RPMI7951 (cell line): ENCODE measurements around the gene KIAA0930. TPM values are rescaled to one million over a fixed set of nuclear protein-coding genes. Genes with fewer than 3 reads are reported as not detected.

Experiments
- DNase-seq: peaks from one replicate; pipeline ENCODE4 v3.0.0-alpha.2; 2012; ENCODE audit warnings: low read depth
- total RNA-seq: library from RNA; depleted of rRNA; stranded (reverse); fragments of >200 nt; shearing (Covaris generic); gene quantifications from 2 replicates; pipeline ENCODE4 v1.2.3, GENCODE V29; 2014

Gene KIAA0930
- total RNA-seq, 1 experiment from 2014 or later: 29.2 TPM

DNA sequence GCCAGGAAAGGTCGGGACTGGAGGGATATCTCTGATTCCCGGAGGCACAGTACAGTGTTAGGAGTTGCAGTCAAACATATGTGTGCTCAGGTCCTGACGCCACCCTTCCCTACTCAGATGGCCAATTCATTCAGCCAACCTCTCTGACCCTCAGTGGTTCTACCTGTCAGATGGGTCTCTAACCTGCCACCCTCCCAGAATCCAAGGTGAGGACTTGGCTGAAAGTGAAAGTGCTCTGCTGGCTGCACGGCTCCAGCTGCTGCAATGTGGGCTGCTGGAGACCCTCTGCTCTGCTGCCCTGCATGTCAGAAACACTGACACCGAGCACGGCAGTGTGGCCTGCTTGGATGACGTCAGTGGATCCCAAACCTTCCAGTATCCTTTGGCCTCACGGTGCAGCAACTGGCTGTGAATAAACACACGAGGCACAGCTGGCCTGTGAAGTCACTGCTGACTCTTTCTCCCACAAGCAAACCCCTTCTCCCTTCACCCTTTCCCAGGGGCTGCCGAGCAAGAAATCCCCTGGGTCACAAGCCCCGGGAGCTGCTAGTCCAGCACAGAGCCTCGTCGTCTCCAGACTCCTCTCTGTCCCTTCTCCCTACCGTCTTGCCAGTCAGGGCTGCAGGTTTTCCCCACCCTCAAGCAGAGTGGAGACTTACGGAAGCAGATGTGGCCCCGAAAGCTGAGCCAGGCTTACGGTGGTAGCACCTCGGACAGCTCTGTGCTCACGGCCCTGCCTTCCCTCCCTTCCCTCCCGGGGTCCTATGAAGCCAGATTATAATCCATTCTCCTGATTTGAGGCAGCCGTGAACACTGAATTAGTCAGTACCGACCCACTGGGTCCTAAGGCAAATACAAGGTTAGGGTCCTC is 24.3 kb downstream of the KIAA0930 start:
- DNase-seq: no peak

DNA sequence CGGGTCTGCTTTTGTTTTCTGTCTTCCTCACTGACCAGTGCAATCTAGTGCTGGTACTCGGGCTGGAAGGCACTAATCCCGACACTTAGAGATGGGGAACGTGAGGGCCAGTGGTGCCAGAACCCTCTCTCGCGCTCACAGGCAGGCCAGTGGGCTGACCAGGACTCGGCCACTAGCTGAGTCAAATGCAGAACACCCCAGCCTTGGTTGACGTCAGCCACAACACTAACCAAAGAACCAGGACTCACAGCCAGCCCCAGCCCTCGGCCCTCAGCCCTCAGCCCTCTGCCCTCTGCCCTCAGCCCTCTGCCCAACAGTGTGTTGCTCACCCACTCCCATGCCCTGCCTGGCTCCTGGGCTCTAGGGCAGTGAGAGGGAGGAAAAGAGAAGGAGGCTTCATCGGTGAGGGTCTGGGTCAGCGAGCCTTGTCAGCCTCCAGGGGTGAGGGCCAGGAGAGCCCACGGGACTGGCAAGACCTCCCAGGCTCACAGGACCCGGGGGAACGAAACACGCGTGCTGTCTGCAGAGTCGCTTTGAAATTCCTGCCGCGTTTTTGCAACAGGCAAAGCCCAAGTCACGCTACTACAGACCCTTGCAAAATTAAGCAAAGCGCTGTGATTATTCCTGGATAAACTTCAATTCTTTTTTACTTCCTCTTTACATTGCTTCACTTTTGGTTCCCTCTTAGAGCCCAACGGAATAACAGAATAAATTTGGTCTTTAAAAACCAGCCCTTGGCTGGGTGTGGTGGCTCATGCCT is 27.5 kb downstream of the KIAA0930 start:
- DNase-seq: peak; percentile 46

DNA sequence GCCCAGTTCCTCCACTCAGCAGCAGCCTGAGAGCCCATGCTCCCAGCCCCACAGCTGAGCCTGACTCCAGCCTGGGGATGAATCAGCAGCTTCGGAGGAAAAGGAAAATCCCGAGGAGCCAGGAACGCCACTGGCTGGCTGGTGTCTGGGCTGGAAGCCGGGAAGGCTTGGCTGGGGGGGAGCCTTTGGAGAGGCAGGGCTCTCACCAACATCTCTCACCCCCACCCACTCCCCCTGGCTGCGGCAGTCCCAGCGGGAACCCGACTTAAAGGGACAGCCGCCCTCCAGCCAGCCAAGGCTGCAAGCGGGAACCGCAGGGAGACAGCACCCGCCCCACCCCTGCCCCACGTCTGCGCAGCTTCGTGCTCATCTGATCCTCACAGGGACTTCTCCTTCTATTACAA is 28.4 kb downstream of the KIAA0930 start:
- peak; percentile 92 for DNase-seq

DNA sequence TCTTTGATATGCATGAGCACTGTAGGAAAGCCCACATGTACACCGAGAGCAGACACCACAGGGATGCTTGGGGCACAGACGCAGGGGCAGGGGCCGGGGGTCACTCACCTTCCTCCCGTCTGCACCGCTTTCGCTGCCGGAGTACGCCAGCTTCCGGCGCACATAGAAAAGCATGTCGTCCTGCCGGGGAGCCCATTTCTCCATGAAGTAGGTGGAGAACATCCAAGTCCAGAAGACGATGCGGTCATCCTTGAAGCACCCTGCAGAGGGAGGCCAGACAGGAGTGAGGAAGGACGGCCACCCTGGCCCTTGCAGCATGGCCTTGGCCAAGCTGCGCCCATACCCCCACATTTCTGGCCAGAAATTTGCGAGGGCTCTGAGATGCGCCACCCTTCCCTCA is 28.8 kb downstream of the KIAA0930 start:
- no peak for DNase-seq

DNA sequence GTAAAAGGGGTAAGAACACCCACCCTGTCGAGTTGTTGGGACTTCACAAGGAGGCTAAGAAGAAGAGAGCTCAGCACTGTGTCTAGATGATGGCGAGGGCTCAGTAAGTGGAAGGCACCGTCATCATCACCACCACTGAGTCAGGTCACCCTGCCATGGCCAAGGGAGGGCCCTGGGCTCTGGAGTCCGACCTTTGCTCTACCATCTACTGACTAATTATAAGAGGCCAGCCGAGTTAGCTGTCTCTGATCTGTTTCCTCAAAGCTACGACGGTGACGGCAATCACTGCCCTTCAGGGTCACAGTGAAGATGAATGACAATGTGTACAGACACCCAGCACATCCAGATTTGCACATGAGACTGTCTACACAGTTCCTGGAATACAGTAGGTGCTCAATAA is 29.3 kb downstream of the KIAA0930 start:
- DNase-seq: no peak

DNA sequence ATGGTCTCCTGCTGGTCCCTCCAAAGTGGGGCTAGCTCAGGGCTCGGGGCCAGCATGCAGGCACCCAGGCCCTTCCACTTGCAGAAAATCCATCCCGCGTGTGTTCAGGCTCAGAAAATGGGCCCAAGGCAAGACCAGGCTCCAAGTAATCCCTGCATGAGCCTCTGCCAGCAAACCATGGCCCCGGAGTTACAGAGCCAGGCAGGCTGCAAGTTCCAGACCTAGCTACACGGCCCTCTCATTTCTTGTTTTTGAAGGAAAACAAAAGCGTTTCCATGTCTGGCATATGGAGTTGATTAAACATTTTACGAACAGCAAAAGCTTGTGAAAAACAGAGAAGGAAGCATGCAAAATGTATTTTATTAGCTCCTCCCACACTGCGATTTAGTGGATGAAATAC is 29.7 kb downstream of the KIAA0930 start:
- peak; percentile 33 for DNase-seq

DNA sequence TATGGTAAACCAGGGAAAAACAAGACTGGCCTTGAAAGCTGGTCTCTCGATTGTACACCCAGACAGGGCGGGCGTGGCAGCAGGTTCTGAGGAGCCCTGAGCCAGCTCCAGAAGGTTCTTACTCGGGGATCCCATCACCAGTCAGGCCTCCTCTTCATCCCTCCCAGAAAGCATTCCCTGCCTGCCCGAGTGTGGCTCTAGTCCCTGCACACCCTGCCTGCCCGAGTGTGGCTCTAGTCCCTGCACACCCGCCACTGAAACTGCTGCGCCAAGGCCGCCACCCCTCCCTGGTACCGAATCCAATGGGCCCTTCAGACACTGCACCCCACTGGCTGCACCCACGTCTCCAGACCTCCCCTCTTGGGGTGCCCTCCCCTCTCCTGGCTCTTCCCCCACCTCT is 30.1 kb downstream of the KIAA0930 start:
- no peak for DNase-seq

DNA sequence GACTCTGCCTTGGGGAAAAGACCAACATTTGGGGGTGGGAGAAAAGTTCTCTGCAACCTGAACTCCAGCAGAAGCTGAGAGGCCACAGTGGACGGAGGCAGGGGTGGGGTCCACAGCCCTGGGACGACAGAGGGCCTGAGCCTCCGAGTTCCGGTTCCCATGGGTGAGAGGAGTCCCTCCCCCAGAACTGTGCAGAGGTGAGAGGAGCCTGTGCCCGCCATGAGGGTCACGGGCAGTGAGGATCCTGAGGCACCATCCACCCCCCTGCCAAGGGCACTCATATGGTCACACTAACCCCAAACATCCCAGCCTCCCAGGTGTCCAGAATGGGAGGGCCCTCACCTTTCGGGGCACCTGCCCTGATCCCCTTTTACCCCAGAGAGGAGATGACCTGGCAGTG is 30.5 kb downstream of the KIAA0930 start:
- no peak for DNase-seq

DNA sequence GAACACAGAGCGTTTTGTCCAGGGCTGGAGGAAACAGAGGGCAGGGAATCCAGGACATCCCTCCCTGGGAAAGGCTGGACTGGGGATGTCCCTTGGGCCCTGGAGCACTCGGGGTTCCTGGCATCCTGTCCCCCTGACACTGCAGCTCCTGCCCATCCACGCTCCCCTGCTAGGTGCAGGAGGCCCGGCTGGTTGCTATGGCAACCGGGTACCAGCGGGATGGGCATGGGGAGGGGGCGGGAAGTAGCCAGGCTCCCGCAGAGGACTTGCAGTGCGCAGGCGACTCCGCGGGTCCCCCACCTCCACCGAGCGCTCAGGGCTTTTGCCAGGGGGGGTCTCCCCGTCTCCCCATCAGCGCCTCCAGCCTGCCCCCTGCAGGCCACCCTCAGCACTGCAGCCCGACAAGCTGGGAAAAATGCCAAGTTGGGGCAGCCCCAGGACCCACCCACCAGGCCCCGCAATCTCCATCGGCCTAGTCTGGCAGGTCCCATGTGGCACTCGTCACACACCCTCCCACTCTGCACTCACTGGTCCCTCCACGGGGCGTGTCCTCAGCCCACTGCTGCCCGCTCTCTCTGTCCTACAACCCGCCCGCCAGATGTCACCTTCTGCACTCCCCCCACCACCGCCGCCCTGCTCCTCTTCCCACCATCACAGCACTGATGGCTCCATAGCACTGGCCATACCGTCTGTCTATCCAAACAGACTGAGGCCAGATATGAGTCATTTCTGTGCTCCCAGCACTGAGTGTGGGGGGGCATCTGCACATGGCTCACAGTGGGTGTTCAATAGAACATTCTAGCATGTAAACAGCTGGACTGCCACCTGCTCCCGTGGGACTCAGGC is 31.5 kb downstream of the KIAA0930 start:
- peak; percentile 64 for DNase-seq

DNA sequence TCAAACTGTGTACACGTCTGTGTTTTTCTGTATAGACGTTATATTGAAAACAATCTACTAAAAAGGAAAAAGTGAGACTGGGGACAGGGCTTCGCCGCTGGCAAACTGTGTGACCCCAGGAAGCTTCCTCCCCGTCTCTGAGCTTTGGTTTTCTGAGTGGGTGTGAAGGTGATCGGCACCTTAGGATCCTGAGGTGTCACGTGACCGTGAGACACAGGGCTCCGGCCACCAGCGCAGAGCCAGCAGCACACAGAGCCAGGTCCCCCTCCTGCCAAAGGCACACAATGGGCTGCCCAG is 32.0 kb downstream of the KIAA0930 start:
- DNase-seq: no peak

DNA sequence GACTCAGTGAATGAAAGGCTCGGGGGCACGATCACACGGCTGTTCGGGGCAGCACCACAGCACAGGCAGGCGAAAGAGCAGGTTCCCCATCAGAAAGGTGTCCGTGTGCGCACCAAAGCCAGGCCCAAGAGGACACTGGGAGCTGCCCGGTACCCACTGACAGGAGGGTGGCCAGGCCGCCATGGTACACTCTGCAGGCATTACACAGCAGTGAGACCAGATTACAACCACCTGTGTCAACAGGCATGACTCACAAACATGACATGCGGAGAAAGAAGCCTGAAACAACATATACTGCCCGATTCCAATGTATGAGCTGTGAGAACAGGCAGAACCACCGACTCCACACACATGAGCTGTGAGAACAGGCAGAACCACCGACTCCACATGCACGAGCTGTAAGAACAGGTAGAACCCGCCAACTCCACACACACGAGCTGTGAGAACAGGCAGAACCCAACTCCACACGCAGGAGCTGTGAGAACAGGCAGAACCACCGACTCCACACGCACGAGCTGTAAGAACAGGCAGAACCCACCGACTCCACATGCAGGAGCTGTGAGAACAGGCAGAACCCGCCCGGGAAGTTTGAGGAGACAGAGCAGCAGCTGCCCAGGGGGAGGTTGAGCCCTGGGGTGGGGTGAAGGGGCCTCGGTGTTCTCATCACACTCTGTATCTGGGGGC is 32.6 kb downstream of the KIAA0930 start:
- DNase-seq: peak; percentile 25

DNA sequence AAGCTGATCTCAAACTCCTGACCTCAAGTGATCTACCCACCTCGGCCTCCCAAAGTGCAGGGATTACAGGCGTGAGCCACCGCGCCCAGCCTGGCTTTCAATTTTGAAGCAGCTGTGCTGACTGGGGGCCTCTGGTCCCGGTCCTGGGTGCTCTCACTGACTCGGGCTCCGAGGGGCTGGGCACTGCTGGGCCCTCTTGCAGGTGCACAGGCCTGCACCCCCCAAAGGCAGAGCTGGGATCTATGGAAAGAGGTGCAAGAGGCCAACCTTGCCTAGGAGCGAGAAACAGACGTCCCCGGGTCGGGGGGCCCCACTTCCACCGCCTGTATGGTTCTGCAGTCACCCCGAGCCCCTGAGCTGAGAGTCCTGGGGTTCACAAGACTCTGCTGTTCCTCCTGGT is 33.2 kb downstream of the KIAA0930 start:
- no peak for DNase-seq

DNA sequence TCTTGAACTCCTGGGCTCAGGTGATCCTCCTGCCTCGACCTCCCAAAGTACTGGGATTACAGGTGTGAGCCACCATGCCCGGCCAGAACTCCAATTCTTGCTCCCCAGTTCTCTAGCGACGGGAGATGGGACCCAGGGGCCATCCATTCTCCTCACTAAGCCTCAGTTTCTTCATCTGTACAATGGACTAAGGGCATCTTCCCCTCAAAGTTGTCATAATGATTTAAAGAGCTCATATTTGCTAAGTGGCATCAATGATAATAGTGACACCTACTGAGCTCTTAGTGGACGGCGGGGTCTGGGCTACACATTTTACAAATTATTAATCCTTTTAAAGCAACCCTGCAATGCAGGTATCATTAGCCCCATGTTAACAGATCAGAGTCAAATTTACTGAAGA is 34.5 kb downstream of the KIAA0930 start:
- DNase-seq: no peak

DNA sequence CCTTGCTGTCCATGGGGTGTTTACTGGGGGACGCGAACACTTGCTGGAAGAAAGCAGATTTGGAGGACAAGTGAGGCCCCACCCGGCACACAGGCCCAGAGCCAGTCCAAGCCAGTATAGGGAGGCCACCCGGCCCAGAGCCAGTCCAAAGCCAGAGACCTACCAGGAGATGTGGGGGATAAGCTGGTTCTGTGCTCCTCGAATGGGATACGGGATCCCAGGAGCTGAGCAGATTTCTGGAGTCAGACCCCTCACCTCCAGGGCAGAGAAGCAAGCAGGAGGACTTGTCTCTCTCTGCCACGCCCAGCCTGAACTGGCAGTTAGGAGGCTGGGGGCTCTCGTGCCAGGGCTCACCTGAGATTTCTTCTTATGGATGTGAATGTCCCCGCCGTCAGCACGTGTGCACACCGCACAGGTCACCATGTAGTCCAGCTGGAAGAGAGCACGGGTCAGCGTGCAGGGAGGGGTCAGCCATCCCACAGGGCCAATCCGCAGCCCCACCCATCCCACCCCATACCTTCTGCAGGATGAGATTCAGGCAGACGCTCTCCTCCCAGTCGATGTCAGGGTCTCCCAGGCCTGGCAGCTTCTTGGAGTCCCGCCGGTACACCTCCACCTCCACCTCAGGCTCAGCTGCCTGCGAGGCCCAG is 35.3 kb downstream of the KIAA0930 start:
- no peak for DNase-seq

DNA sequence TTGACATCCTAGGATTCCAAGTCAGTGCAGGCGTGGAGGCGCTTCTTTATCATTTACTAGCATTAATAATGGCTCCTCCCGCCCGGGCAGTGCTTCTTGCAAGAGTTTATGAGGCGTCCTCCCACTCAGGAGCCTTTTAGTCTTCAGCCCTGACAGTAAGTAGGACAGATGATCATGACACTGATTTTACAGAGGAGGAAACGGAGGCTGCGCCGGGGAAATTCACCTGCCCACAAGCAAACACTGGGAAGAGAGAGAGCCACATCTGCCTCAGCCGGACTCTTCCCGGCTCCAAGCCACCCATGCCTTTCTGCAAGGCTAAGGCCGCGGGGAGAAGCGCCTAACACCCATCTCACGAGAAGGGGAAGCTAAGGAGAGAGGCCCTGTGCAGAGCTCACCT is 35.9 kb downstream of the KIAA0930 start:
- no peak for DNase-seq

DNA sequence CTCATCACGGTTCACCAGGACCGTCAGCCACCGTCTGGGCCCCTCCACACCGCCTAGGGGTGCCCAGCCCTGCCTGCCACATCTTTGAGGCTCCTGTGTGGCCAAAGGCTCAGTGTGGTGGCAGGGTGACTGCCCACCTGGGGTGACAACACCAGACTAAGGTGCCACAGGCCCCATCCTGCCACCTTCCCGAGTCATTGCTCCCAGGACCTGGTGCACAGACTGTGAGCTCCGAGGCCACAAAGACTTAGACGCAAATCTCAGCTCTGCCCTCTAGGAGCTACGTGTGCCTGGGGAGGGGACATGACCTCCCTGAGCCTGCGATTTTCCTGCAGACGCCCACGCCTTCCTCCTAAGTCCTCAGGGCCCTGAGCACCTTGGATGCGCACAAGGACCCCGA is 36.5 kb downstream of the KIAA0930 start:
- no peak for DNase-seq

DNA sequence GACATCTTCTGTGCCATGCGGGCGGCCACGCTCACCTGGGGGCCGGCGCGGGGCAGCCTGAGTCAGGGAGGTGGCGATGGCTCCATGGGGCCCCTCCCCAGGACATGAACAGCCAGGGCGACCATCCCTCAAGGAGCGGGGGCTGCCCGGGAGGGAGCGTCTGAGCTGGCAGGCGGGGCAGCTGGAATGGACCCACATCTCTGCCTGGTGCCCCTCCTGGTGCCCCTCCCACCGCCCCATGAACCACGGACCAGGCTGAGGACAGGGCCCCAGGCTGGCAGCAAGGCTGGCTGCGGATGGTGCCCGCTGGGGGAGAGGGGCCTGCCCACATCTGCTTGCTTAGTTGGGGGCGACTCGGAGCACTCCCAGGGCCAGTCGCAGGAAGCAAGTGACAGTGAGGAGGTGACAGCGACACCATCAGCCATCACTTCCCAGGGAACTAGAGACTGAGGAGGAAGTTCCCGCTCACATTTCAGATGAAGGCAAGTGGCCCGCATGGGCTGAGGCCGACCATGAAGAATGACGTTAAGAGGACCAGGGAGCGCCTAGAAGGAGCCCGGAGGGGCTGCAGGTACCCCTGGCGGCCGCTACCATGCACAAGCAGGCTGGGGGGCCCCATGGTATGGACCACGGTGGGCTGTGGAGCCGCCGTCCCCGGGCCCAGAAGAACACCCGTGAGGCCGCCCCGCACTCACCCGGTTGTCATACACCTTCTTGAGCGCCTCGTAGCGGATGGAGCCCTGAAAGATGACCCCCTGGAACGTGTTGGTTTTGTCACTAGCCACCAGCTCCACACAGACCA is 37.3 kb downstream of the KIAA0930 start:
- no peak for DNase-seq

DNA sequence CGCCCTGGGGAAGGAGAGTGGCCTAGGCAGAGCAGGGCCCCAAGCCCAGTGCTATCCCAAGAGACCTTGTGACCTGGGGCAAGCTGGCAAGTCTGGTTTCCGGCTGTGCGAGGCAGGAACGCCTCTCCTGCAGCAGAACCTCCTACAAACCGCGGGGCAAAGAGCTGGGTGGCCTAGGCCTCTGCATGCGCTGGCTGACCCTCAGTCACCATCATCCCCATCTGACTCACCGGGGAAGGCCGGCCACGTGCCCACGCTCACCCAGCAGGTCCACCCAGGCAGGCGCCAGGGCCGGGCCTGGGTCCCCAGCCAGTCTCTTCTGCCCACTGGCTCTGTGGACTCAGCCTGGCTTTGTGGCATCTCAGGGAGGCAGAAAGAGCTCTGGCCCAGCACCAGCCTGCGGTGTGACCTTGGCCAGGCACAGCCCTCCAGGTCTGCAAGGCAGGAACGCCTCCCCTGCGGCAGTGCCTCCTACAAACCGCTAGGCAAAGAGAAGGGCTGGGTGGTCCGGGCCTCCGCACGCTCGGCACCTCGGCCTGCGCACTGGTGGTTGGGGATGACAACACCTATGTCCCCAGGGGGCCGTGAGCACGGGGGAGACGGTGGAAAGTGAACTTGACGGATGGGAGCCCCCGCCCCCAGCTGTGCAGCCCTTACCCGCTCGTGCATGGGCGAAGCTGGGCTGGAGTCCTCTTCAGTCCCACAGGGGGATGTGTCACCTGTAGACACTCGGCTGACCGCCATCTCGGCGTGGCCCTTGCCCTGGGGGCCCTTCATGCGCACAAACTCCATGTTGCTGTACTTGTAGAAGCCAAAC is 38.2 kb downstream of the KIAA0930 start:
- no peak for DNase-seq

DNA sequence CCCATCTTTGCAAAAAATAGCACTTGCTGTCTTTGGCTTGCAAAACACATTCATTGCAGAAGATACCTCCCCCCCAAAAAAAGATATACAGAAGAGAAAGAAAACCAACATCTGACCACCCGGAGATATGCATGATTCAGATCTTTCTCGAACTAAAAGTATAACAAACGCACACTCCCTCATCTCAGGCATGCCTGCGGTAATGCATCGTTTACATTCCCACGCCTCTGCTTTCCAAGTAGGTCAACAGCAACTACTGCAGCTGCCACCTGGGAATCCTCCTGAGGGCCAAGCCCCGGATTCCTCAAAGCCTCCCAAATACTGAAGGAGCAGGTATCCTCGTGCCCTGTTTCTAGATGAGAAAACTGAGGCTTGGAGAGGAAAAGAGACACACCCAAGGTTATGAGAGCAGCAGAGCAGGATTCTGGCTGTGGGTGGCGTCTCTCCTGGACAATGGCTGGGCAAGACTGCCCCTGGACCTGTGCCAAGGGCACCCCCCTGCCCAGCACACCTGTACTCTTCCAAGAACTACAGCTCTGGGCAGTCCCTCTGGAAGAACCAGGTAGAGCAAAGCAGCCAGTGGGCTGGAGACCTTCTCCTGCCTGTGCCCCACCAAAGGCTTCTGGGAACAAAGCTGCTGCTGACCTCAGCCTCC is 38.9 kb downstream of the KIAA0930 start:
- DNase-seq: no peak
